K562 (cell line): ENCODE data around the gene DHDH. TPM values are rescaled to one million over a fixed set of nuclear protein-coding genes. Genes with fewer than 3 reads are reported as not detected.

Source experiments
- AFF1 ChIP-seq, 2 experiments: fragments of 450-650 bp; IDR thresholded peaks; 2 replicates each; pipeline ENCODE4 v1.6.1; 2018; ENCODE audit warnings: mild to moderate bottlenecking in 2 of 2, low read depth in 1 of 2; ENCODE audit not compliant: partially characterized antibody in 2 of 2
- ARID4B ChIP-seq: sonication (generic); formaldehyde crosslinking; IDR thresholded peaks from 2 replicates; pipeline ENCODE4 v1.8.0; 2022; ENCODE audit warnings: mild to moderate bottlenecking, missing genetic modification reagents
- CCNT2 ChIP-seq: IDR thresholded peaks from 2 replicates; pipeline ENCODE4 v1.6.1; 2011; ENCODE audit warnings: borderline replicate concordance, low read depth, mild to moderate bottlenecking, moderate library complexity, mixed read lengths, low read length; ENCODE audit not compliant: insufficient read length; ENCODE audit errors: extremely low read depth
- ETV6 ChIP-seq, 3 experiments: fragments of 150-350 bp in 1 of 3; sonication (generic) in 1 of 3; formaldehyde crosslinking in 1 of 3; IDR thresholded peaks; 2 replicates each; pipeline versions ENCODE4 v1.6.1 to v1.8.0; 2014 to 2022; ENCODE audit warnings: borderline replicate concordance in 2 of 3, low read depth in 2 of 3, antibody characterized with exemption in 1 of 3, low read length in 1 of 3, mild to moderate bottlenecking in 1 of 3, missing genetic modification reagents in 1 of 3
- FOXK2 ChIP-seq, 2 experiments: fragments of 450-650 bp; IDR thresholded peaks in 1 of 2; conservative IDR thresholded peaks in 1 of 2; 2 replicates each; pipeline ENCODE4 v1.6.1; 2016; ENCODE audit warnings: low read depth in 2 of 2, mild to moderate bottlenecking in 1 of 2
- GABPA ChIP-seq: fragments of 200-800 bp; sonication (Bioruptor generic); conservative IDR thresholded peaks from 2 replicates; pipeline ENCODE4 v1.6.1; 2016; ENCODE audit warnings: low read depth, missing genetic modification characterization, missing compliant biosample characterization
- MLX ChIP-seq, 2 experiments: fragments of 450-650 bp in 1 of 2; sonication (generic) in 1 of 2; formaldehyde crosslinking; conservative IDR thresholded peaks; 2 replicates each; pipeline versions ENCODE4 v1.4.0 to v1.8.1; 2020 to 2022; ENCODE audit warnings: mild to moderate bottlenecking in 1 of 2, missing genetic modification reagents in 1 of 2
- RFX5 ChIP-seq: IDR thresholded peaks from 2 replicates; pipeline ENCODE4 v1.6.1; 2011; ENCODE audit warnings: low read depth, mild to moderate bottlenecking, improper control_type of control experiment, low read length
- TEAD4 ChIP-seq, 2 experiments: sonication (generic) in 1 of 2; formaldehyde crosslinking in 1 of 2; IDR thresholded peaks; 2 replicates each; pipeline versions ENCODE4 v1.6.1 to v1.8.0; 2012 to 2022; ENCODE audit warnings: borderline replicate concordance in 1 of 2, inconsistent platforms in 1 of 2, low read length in 1 of 2, mild to moderate bottlenecking in 1 of 2, missing genetic modification reagents in 1 of 2
- THAP12 ChIP-seq: fragments of 250-450 bp; sonication (Bioruptor Pico); IDR thresholded peaks from 2 replicates; pipeline ENCODE4 v1.9.0; 2021; ENCODE audit warnings: mild to moderate bottlenecking, inconsistent platforms
- ZC3H4 ChIP-seq: sonication (generic); formaldehyde crosslinking; IDR thresholded peaks from 2 replicates; pipeline ENCODE4 v1.9.0; 2021; ENCODE audit warnings: missing genetic modification reagents, borderline replicate concordance
- ZNF12 ChIP-seq: sonication (generic); formaldehyde crosslinking; IDR thresholded peaks from 2 replicates; pipeline ENCODE4 v1.4.0; 2020; ENCODE audit warnings: mild to moderate bottlenecking, missing genetic modification reagents
- polyA plus RNA-seq, 8 experiments: library from polyadenylated mRNA; depleted of rRNA in 4 of 8; stranded (reverse) in 5 of 8; unstranded in 3 of 8; fragments of >200 nt; fragmentation: Nextera tagmentation in 2 of 8; fragmentation: Illumina TruSeq in 1 of 8; extraction: Ambion mirVana in 2 of 8; extraction: Trizol in 1 of 8; gene quantifications; 2 replicates each; pipeline versions ENCODE4 v1.2.1 to v1.2.3, GENCODE V29; 2011 to 2014; ENCODE audit warnings: inconsistent platforms in 1 of 8, missing spikeins in 1 of 8
- total RNA-seq, 7 experiments: library from RNA; depleted of rRNA in 6 of 7; stranded (reverse); fragments of >200 nt in 6 of 7; fragmentation: Illumina TruSeq in 2 of 7; extraction: Trizol in 2 of 7; gene quantifications; 2 replicates each; pipeline versions ENCODE4 v1.2.1 to v1.2.3, GENCODE V29; 2011 to 2021; ENCODE audit warnings: low replicate concordance in 1 of 7

Gene DHDH
- total and polyA plus RNA-seq, 9 of the 15 experiments (the other 6 are each of a cell fraction or from before 2014, with no cell fraction given) = 0.37 to 1.9 (median 0.87) TPM

GRCh38 chr19:48965806-48966540, 32.5 kb downstream of the DHDH start (continued):
- TF ChIP-seq AFF1 (IDR thresholded peaks at IDR 0.05; ENCODE audit: low read depth in 1 of 2, partially characterized antibody in 2 of 2) = peak in 1 of 2 experiments; percentile 98
- no peak for TF ChIP-seq MLX (CRISPR knock-in tag; conservative IDR thresholded peaks at IDR 0.05)
- peak; percentile 5 to 13; a peak in 2 of 4 replicates for TF ChIP-seq FOXK2 (conservative IDR thresholded peaks at IDR 0.05 in 1 of 2, IDR thresholded peaks at IDR 0.05 in 1 of 2; ENCODE audit: low read depth in 2 of 2)
- peak; percentile 31 for TF ChIP-seq ZC3H4 (CRISPR knock-in tag)
- peak; percentile 9; the same call in 1 of the 2 replicates for TF ChIP-seq TEAD4 (IDR thresholded peaks at IDR 0.05; ENCODE audit: low read length)
- TF ChIP-seq TEAD4 (CRISPR knock-in tag; IDR thresholded peaks at IDR 0.05; ENCODE audit: borderline replicate concordance) = no peak
- peak; percentile 28; the same call in 1 of the 2 replicates for TF ChIP-seq GABPA (tag)
- peak; percentile 80 for TF ChIP-seq ARID4B
- TF ChIP-seq THAP12 = no peak; the same call in 1 of the 2 replicates
- 0 out of 2 replicates have a peak, but pooled peaks have one; percentile 5 for TF ChIP-seq ZNF12
- no peak for TF ChIP-seq RFX5
- peak; percentile 18 for TF ChIP-seq CCNT2
- TF ChIP-seq ETV6 (IDR thresholded peaks at IDR 0.05; ENCODE audit: borderline replicate concordance in 1 of 2, low read depth in 2 of 2, low read length in 1 of 2) = no peak
- no peak for TF ChIP-seq ETV6 (CRISPR knock-in tag; IDR thresholded peaks at IDR 0.05; ENCODE audit: borderline replicate concordance)
